ENCODE results near the gene ZSCAN5A.
"Not testable (repeated sequence)": the region's sequence is repeated elsewhere in the genome, so short reads cannot be mapped to it uniquely, and the experiment has no call there.

- TF ChIP-seq, protein P1, sequence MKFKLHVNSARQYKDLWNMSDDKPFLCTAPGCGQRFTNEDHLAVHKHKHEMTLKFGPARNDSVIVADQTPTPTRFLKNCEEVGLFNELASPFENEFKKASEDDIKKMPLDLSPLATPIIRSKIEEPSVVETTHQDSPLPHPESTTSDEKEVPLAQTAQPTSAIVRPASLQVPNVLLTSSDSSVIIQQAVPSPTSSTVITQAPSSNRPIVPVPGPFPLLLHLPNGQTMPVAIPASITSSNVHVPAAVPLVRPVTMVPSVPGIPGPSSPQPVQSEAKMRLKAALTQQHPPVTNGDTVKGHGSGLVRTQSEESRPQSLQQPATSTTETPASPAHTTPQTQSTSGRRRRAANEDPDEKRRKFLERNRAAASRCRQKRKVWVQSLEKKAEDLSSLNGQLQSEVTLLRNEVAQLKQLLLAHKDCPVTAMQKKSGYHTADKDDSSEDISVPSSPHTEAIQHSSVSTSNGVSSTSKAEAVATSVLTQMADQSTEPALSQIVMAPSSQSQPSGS (tag by site-specific recombination; IDR thresholded peaks at IDR 0.05; ENCODE audit: low read depth): not testable (repeated sequence)
- not testable (repeated sequence) for TF ChIP-seq ZNF449, CTCF (tag by site-specific recombination; IDR thresholded peaks at IDR 0.05)
- TF ChIP-seq, protein P2, sequence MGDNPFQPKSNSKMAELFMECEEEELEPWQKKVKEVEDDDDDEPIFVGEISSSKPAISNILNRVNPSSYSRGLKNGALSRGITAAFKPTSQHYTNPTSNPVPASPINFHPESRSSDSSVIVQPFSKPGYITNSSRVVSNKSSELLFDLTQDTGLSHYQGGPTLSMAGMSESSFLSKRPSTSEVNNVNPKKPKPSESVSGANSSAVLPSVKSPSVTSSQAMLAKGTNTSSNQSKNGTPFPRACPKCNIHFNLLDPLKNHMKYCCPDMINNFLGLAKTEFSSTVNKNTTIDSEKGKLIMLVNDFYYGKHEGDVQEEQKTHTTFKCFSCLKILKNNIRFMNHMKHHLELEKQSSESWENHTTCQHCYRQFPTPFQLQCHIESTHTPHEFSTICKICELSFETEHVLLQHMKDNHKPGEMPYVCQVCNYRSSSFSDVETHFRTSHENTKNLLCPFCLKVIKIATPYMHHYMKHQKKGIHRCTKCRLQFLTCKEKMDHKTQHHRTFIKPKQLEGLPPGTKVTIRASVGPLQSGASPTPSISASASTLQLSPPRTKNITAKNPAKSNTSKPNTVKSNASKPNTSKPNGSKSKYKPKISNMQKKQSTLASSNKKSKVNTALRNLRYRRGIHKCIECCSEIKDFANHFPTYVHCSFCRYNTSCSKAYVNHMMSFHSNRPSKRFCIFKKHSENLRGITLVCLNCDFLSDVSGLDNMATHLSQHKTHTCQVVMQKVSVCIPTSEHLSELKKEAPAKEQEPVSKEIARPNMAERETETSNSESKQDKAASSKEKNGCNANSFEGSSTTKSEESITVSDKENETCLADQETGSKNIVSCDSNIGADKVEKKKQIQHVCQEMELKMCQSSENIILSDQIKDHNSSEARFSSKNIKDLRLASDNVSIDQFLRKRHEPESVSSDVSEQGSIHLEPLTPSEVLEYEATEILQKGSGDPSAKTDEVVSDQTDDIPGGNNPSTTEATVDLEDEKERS (tag by site-specific recombination; IDR thresholded peaks at IDR 0.05): not testable (repeated sequence)
These were observed 24.4 kb upstream of the ZSCAN5A start for GRCh38 chr19:56339031-56339430.
